Ovary (tissue), 9 donors: ENCODE data around the gene SLC9A8. TPM values are rescaled to one million over a fixed set of nuclear protein-coding genes. Genes with fewer than 3 reads are reported as not detected.

Experiments used
- DNase-seq, 5 donors: peaks; one replicate each; pipeline ENCODE4 v3.0.0-alpha.2; 2019 to 2020
- H3K27ac ChIP-seq, 2 donors: fragments of 200-600 bp; one replicate each; pipeline versions ENCODE4 v1.5.1 to v1.8.0; 2019 to 2022
- H3K27me3 ChIP-seq: fragments of 200-600 bp; one replicate; pipeline ENCODE4 v1.8.0; 2022
- H3K36me3 ChIP-seq: fragments of 200-600 bp; sonication (generic); one replicate; pipeline ENCODE4 v1.5.1; 2019
- H3K4me1 ChIP-seq: one replicate; pipeline ENCODE4 v1.8.1; 2013; ENCODE audit warnings: mild to moderate bottlenecking, moderate library complexity; ENCODE audit not compliant: insufficient read depth
- H3K4me3 ChIP-seq: fragments of 200-600 bp; sonication (generic); one replicate; pipeline ENCODE4 v1.5.1; 2017
- H3K9me3 ChIP-seq, 2 donors: fragments of 200-600 bp in 1 of 2; sonication (generic) in 1 of 2; one replicate each; pipeline versions ENCODE4 v1.5.1 to v1.8.1; 2013 to 2019; ENCODE audit warnings: mild to moderate bottlenecking in 1 of 2, moderate library complexity in 1 of 2
- EP300 ChIP-seq: sonication (generic); formaldehyde crosslinking; IDR thresholded peaks from one replicate; pipeline ENCODE4 v1.6.1; 2017; ENCODE audit warnings: antibody characterized with exemption
- POLR2A ChIP-seq: fragments of 450-650 bp; IDR thresholded peaks from one replicate; pipeline ENCODE4 v1.6.1; 2017; ENCODE audit warnings: antibody characterized with exemption, mild to moderate bottlenecking, moderate library complexity
- WGBS, 3 donors: extraction: QIAGEN DNeasy Blood & Tissue Kit in 1 of 3; methylation state at CpG; one replicate each; pipeline versions ENCODE4 v1.1.5 to v1.1.7; 2013 to 2017; 5-methylcytosine and 5-hydroxymethylcytosine counted together
- intact Hi-C, 4 donors: fragments of 100-400 bp; cut with DNase I; formaldehyde crosslinking; loops; one replicate each; pipeline versions ENCODE4 v1.11.0 to v1.15.1; 2022 to 2023
- polyA plus RNA-seq, 2 donors: library from polyadenylated mRNA; stranded (reverse); fragments of 200-250 nt in 1 of 2; fragments of 350-450 nt in 1 of 2; fragmentation: Illumina TruSeq in 1 of 2; extraction: RNeasy Lipid Tissue Mini Kit (QIAGEN cat#74804) in 1 of 2; gene quantifications; one replicate each; pipeline ENCODE4 v1.2.3, GENCODE V29; 2013 to 2014
- small RNA-seq: library from RNA; depleted of rRNA; stranded (forward); fragments of <200 nt; gene quantifications from one replicate; pipeline ENCODE3, GENCODE V24; 2016
- total RNA-seq, 7 donors: library from RNA; depleted of rRNA in 2 of 7; stranded (reverse); fragments of >200 nt in 2 of 7; fragmentation: NEBNext Ultra II Directional in 3 of 7; extraction: Animal tissue kit (Norgen Biotek cat#: 25700) in 3 of 7; gene quantifications; one replicate each; pipeline versions ENCODE4 v1.1.0 to v1.2.4, GENCODE V29; 2016 to 2023
- TF ChIP-seq, protein P1 (sequence below), 3 donors: fragments of 450-650 bp in 2 of 3; fragments of 200-600 bp in 1 of 3; IDR thresholded peaks; one replicate each; pipeline versions ENCODE4 v1.5.1 to v1.8.0; 2016 to 2022; ENCODE audit warnings: antibody characterized with exemption in 3 of 3, mild to moderate bottlenecking in 1 of 3
- donor health status: DM: no; HTN: no; CAD: no; lungs with moderate emphysema.
- donor health status: DM: no; HTN: no; CAD: no.
- donor health status: Bipolar disorder and iron deficiency.
- donor health status: DM: yes; HTN: yes; CAD: no.
- donor health status: DM: no; HTN: no; CAD: no.
- donor health status: DM: yes; HTN: yes; CAD: no.

The SLC9A8 gene
- total and polyA plus RNA-seq, 9 donors: 3.9 to 11.4 (median 7.7) TPM

- H3K27ac ChIP-seq: peak overlapping the region; percentile 75 to 80
- no peaks in the 10 kb centered on the region for H3K27me3 ChIP-seq
- peaks cover 19% of the 10 kb centered on the region for H3K4me1 ChIP-seq
- peak overlapping the region; percentile 89 for H3K4me3 ChIP-seq
- intact Hi-C loops: loop anchor here in 1 of 4 donors (10.0 kb wide), 1 partner anchor 322 kb away; no protein-coding TSS in a partner anchor
- H3K9me3 ChIP-seq: no peaks in the 10 kb centered on the region
- H3K36me3 ChIP-seq: no peaks in the 10 kb centered on the region
- TF ChIP-seq EP300 (no peak), POLR2A (no peak)
- TF ChIP-seq, protein P1, sequence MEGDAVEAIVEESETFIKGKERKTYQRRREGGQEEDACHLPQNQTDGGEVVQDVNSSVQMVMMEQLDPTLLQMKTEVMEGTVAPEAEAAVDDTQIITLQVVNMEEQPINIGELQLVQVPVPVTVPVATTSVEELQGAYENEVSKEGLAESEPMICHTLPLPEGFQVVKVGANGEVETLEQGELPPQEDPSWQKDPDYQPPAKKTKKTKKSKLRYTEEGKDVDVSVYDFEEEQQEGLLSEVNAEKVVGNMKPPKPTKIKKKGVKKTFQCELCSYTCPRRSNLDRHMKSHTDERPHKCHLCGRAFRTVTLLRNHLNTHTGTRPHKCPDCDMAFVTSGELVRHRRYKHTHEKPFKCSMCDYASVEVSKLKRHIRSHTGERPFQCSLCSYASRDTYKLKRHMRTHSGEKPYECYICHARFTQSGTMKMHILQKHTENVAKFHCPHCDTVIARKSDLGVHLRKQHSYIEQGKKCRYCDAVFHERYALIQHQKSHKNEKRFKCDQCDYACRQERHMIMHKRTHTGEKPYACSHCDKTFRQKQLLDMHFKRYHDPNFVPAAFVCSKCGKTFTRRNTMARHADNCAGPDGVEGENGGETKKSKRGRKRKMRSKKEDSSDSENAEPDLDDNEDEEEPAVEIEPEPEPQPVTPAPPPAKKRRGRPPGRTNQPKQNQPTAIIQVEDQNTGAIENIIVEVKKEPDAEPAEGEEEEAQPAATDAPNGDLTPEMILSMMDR (IDR thresholded peaks at IDR 0.05): no peak
- DNase-seq: no peak
- WGBS, 3 donors: 18 to 22% (median 21%) methylated on average over 12 of the region's 12 CpGs
Observed at GRCh38 chr20:49937027-49937929, 124.7 kb downstream of the SLC9A8 start.

DNA sequence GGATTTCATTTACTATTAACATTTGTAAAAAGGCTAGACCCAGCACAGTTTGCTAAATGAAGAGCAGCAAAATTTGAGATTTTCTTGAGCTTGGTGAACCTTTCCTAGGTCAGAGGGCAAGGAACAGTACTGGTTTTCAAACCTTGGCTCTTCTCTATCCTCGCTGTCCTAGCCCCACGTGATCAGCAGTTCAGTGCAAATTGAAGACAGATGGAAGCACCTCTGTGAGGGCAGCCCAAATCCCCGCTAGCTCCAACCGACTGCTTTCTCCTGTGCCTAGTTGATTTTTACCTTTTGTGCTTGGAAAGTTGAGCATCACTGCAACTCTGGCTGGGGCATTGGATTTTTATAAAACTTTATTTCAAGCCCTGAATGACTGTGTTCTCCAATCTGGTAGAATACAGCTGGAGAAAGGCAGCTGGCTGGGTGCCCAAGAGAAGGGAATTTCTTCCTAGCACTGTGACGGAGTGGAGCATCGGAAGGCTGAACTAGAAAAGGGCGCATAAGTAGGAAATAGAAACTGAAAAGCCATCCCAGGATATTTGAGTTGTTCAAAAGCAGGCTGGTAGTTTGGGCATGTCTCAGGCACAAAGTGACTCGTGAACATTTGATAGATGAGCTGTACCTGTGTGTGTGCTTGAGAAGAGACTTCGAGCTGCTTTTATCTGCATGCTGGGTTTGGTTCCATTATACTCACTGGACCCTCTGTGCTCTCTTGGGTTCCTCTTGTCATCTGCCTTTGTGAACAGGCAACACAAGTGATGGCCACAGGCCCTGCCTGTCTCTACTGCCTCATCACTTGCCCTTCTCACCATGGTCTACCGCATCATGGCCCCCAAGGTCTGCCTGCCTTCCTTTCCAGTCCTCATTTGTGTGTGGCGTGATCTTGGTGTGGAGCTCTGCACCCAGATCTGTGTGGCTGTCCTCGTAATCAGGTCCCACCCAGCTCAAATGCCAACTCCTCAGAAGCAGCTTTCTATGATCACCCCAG, 125.8 kb downstream of the SLC9A8 start:
- no peak overlapping the region for H3K27ac ChIP-seq
- DNase-seq: peak; percentile 51 to 67 (median 66)
- no peaks in the 10 kb centered on the region for H3K9me3 ChIP-seq
- H3K4me3 ChIP-seq: no peak overlapping the region
- no peaks in the 10 kb centered on the region for H3K36me3 ChIP-seq
- peaks cover 19% of the 10 kb centered on the region for H3K4me1 ChIP-seq
- TF ChIP-seq, protein P1 (IDR thresholded peaks at IDR 0.05): no peak
- no peak for TF ChIP-seq EP300
- no peak for TF ChIP-seq POLR2A
- H3K27me3 ChIP-seq: no peaks in the 10 kb centered on the region
- 61 to 64% (median 63%) methylated on average over 12 of the region's 12 CpGs for WGBS, 3 donors
- intact Hi-C loops: loop anchor here in 1 of 4 donors (10.0 kb wide), 1 partner anchor 324 kb away; no protein-coding TSS in a partner anchor

DNA sequence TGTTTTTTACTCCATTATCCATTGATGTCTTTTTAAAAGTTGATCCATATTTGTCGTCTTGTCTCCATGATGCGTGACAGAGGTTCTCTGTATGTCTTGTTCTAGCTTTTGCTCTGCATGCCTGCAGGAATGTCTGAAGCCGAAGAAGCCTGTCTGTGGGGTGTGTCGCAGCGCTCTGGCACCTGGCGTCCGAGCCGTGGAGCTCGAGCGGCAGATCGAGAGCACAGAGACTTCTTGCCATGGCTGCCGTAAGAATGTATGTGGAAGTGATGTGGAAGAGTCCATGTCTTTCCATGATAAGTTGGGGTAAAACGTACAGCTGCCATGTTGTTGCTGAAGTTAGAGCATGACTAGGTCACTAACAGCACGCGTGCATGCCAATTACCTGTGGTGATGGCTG, 128.8 kb downstream of the SLC9A8 start:
- Histone ChIP-seq H3K4me3 (no peak overlapping the region), H3K27ac (no peak overlapping the region), H3K4me1 (peaks cover 19% of the 10 kb centered on the region), H3K27me3 (no peaks in the 10 kb centered on the region), H3K36me3 (no peaks in the 10 kb centered on the region), H3K9me3 (no peaks in the 10 kb centered on the region)
- TF ChIP-seq, protein P1 (IDR thresholded peaks at IDR 0.05): no peak
- TF ChIP-seq EP300 (no peak), POLR2A (no peak)
- DNase-seq: no peak
- intact Hi-C loops: no loop called here
- 92 to 94% (median 93%) methylated on average over 15 of the region's 15 CpGs for WGBS, 3 donors

Small RNA genes lying within 50 kb of the gene (small RNA-seq; reads per million reads assigned to genes)
- gene RF00017: not detected
- gene RF00019: not detected
- gene RNU6-919P: not detected

Other genes with a start within 250 kb of the SLC9A8 start
- 100 to 1,000 TPM in 5 of 7 donors, 10 to 100 TPM in 2; 38.3 to 221 (median 160) TPM for gene PTGIS, start 244.7 kb upstream of the SLC9A8 start, total RNA-seq
- gene PTGIS, start 244.7 kb upstream of the SLC9A8 start, polyA plus RNA-seq: 100 to 1,000 TPM in 1 of 2 donors, 10 to 100 TPM in 1; 42.4 to 130 TPM
- 10 to 100 TPM; 19.0 to 53.6 (median 37.7) TPM for gene B4GALT5, start 99.0 kb upstream of the SLC9A8 start, total RNA-seq
- gene B4GALT5, start 99.0 kb upstream of the SLC9A8 start, polyA plus RNA-seq: 10 to 100 TPM; 22.2 to 50.9 TPM
- gene SPATA2, start 102.7 kb downstream of the SLC9A8 start, total RNA-seq: 1 to 10 TPM; 2.3 to 9.8 (median 6.4) TPM
- 1 to 10 TPM; 4.7 to 6.0 TPM for gene SPATA2, start 102.7 kb downstream of the SLC9A8 start, polyA plus RNA-seq
- gene RNF114, start 123.6 kb downstream of the SLC9A8 start, total RNA-seq: 100 to 1,000 TPM in 2 of 7 donors, 10 to 100 TPM in 5; 54.0 to 186 (median 73.2) TPM
- 10 to 100 TPM; 44.2 to 61.6 TPM for gene RNF114, start 123.6 kb downstream of the SLC9A8 start, polyA plus RNA-seq
- gene SNAI1, start 170.2 kb downstream of the SLC9A8 start, total RNA-seq: 1 to 10 TPM; 1.1 to 9.0 (median 1.7) TPM
- 1 to 10 TPM in 1 of 2 donors, under 1 TPM in 1; 0.95 to 5.5 TPM for gene SNAI1, start 170.2 kb downstream of the SLC9A8 start, polyA plus RNA-seq